ENCODE data around the gene RNU6-9. TPM values are rescaled to one million over a fixed set of nuclear protein-coding genes. Genes with fewer than 3 reads are reported as not detected.
"Not testable (repeated sequence)": the region's sequence is repeated elsewhere in the genome, so short reads cannot be mapped to it uniquely, and the experiment has no call there.

Gene RNU6-9
- not detected for total RNA-seq

- CTCF ChIA-PET: interaction anchor here (0.6 to 1.1 kb wide), 5 partner anchors 13 to 255 kb away, joined by 3 to 5 read pairs (median 3); partner anchors contain the start of gene WDR18
- intact Hi-C loops (cut with micrococcal nuclease): loop anchor here (1.0 kb wide), 2 partner anchors 16 to 20 kb away; partner anchors contain the start of gene R3HDM4
- Mint-ChIP-seq H3K4me1 (ENCODE audit: low read depth) (peaks cover 14% of the 10 kb centered on the region), H3K27ac (peak within 1 kb of the TSS; percentile 98), H3K36me3 (ENCODE audit: low read depth) (peaks cover 15% of the 10 kb centered on the region), H3K27me3 (ENCODE audit: low read depth) (no peaks in the 10 kb centered on the region), H3K9me3 (no peaks in the 10 kb centered on the region), H3K4me3 (peak within 1 kb of the TSS; percentile 82)
- peak; percentile 94 for DNase-seq
Measured at GRCh38 chr19:892894-893689, at the start of gene RNU6-9, which contains the start of gene MED16. TSS of gene RNU6-9 (plus strand) at chr19:893484. TSS of gene MED16 (minus strand) at chr19:893187. CDS start at chr19:891131, 2,056 bp downstream.

GRCh38 chr19:843836-844545, 49.3 kb upstream of the RNU6-9 start:
- no peaks in the 10 kb centered on the region for H3K36me3 Mint-ChIP-seq (ENCODE audit: low read depth)
- intact Hi-C loops (cut with micrococcal nuclease): no loop called here
- H3K4me1 Mint-ChIP-seq (ENCODE audit: low read depth): peaks cover 4% of the 10 kb centered on the region
- H3K9me3 Mint-ChIP-seq: no peaks in the 10 kb centered on the region
- CTCF ChIA-PET: no interaction called here
- peaks cover 47% of the 10 kb centered on the region for H3K27me3 Mint-ChIP-seq (ENCODE audit: low read depth)
- no peak overlapping the region for H3K27ac Mint-ChIP-seq
- no peak for DNase-seq
- H3K4me3 Mint-ChIP-seq: no peak overlapping the region

- Mint-ChIP-seq H3K27ac (no peak overlapping the region), H3K27me3 (ENCODE audit: low read depth) (peaks cover 50% of the 10 kb centered on the region), H3K4me1 (ENCODE audit: low read depth) (peaks cover 4% of the 10 kb centered on the region), H3K36me3 (ENCODE audit: low read depth) (no peaks in the 10 kb centered on the region), H3K9me3 (no peaks in the 10 kb centered on the region), H3K4me3 (no peak overlapping the region)
- CTCF ChIA-PET: interaction anchor here (0.7 kb wide), 1 partner anchor 79 kb away, joined by 3 read pairs; no protein-coding TSS in a partner anchor
- no peak for DNase-seq
- intact Hi-C loops (cut with micrococcal nuclease): no loop called here
Measured at GRCh38 chr19:844546-844971, 48.7 kb upstream of the RNU6-9 start.

- H3K4me3 Mint-ChIP-seq: no peak overlapping the region
- CTCF ChIA-PET: no interaction called here
- no peaks in the 10 kb centered on the region for H3K36me3 Mint-ChIP-seq (ENCODE audit: low read depth)
- no peak for DNase-seq
- peaks cover 58% of the 10 kb centered on the region for H3K27me3 Mint-ChIP-seq (ENCODE audit: low read depth)
- no peaks in the 10 kb centered on the region for H3K9me3 Mint-ChIP-seq
- peaks cover 4% of the 10 kb centered on the region for H3K4me1 Mint-ChIP-seq (ENCODE audit: low read depth)
- no peak overlapping the region for H3K27ac Mint-ChIP-seq
- intact Hi-C loops (cut with micrococcal nuclease): no loop called here
Measured at GRCh38 chr19:845707-846521, 47.4 kb upstream of the RNU6-9 start.

GRCh38 chr19:848386-848921, 44.8 kb upstream of the RNU6-9 start:
- H3K9me3 Mint-ChIP-seq: no peaks in the 10 kb centered on the region
- intact Hi-C loops (cut with micrococcal nuclease): no loop called here
- peaks cover 4% of the 10 kb centered on the region for H3K4me1 Mint-ChIP-seq (ENCODE audit: low read depth)
- H3K27ac Mint-ChIP-seq: no peak overlapping the region
- peaks cover 50% of the 10 kb centered on the region for H3K27me3 Mint-ChIP-seq (ENCODE audit: low read depth)
- DNase-seq: no peak
- CTCF ChIA-PET: interaction anchor here (0.6 to 0.8 kb wide), 2 partner anchors 9 to 250 kb away, joined by 3 read pairs; no protein-coding TSS in a partner anchor
- no peaks in the 10 kb centered on the region for H3K36me3 Mint-ChIP-seq (ENCODE audit: low read depth)
- H3K4me3 Mint-ChIP-seq: no peak overlapping the region

- H3K4me3 Mint-ChIP-seq; H3K9me3 Mint-ChIP-seq; H3K4me1 Mint-ChIP-seq (ENCODE audit: low read depth); H3K36me3 Mint-ChIP-seq (ENCODE audit: low read depth); intact Hi-C loops (cut with micrococcal nuclease); H3K27ac Mint-ChIP-seq; DNase-seq: not testable (repeated sequence)
- H3K27me3 Mint-ChIP-seq (ENCODE audit: low read depth): peaks cover 47% of the 10 kb centered on the region
- CTCF ChIA-PET: interaction anchor here (0.6 to 0.8 kb wide), 3 partner anchors 10 to 262 kb away, joined by 3 to 6 read pairs (median 4); no protein-coding TSS in a partner anchor
Measured at GRCh38 chr19:849195-849594, 44.1 kb upstream of the RNU6-9 start.

- Mint-ChIP-seq H3K4me1 (ENCODE audit: low read depth) (no peaks in the 10 kb centered on the region), H3K27ac (no peak overlapping the region), H3K9me3 (no peaks in the 10 kb centered on the region), H3K4me3 (no peak overlapping the region), H3K27me3 (ENCODE audit: low read depth) (peaks cover 38% of the 10 kb centered on the region), H3K36me3 (ENCODE audit: low read depth) (no peaks in the 10 kb centered on the region)
- intact Hi-C loops (cut with micrococcal nuclease): no loop called here
- CTCF ChIA-PET: interaction anchor here (0.8 kb wide), 1 partner anchor 13 kb away, joined by 3 read pairs; no protein-coding TSS in a partner anchor
- no peak for DNase-seq
Measured at GRCh38 chr19:850221-850978, 42.9 kb upstream of the RNU6-9 start.

- no peaks in the 10 kb centered on the region for H3K36me3 Mint-ChIP-seq (ENCODE audit: low read depth)
- no peak for DNase-seq
- H3K4me1 Mint-ChIP-seq (ENCODE audit: low read depth): no peaks in the 10 kb centered on the region
- CTCF ChIA-PET: interaction anchor here (0.8 kb wide), 1 partner anchor 13 kb away, joined by 3 read pairs; no protein-coding TSS in a partner anchor
- no peaks in the 10 kb centered on the region for H3K9me3 Mint-ChIP-seq
- H3K27ac Mint-ChIP-seq: no peak overlapping the region
- intact Hi-C loops (cut with micrococcal nuclease): no loop called here
- no peak overlapping the region for H3K4me3 Mint-ChIP-seq
- peaks cover 34% of the 10 kb centered on the region for H3K27me3 Mint-ChIP-seq (ENCODE audit: low read depth)
Measured at GRCh38 chr19:850979-851335, 42.3 kb upstream of the RNU6-9 start.

- Mint-ChIP-seq H3K9me3 (no peaks in the 10 kb centered on the region), H3K4me3 (no peak within 1 kb of the TSS), H3K27ac (no peak within 1 kb of the TSS), H3K27me3 (ENCODE audit: low read depth) (peaks cover 24% of the 10 kb centered on the region), H3K4me1 (ENCODE audit: low read depth) (no peaks in the 10 kb centered on the region), H3K36me3 (ENCODE audit: low read depth) (no peaks in the 10 kb centered on the region)
- CTCF ChIA-PET: no interaction called here
- intact Hi-C loops (cut with micrococcal nuclease): no loop called here
- no peak for DNase-seq
Measured at GRCh38 chr19:852136-853013, 40.9 kb upstream of the RNU6-9 start, which contains the start of gene ELANE. TSS of gene ELANE (plus strand) at chr19:852303. CDS start at chr19:852329, 26 bp downstream.

- intact Hi-C loops (cut with micrococcal nuclease): no loop called here
- no peaks in the 10 kb centered on the region for H3K4me1 Mint-ChIP-seq (ENCODE audit: low read depth)
- CTCF ChIA-PET: no interaction called here
Measured at GRCh38 chr19:853014-853585, 40.2 kb upstream of the RNU6-9 start.

More at GRCh38 chr19:853014-853585, 40.2 kb upstream of the RNU6-9 start:
- no peaks in the 10 kb centered on the region for H3K36me3 Mint-ChIP-seq (ENCODE audit: low read depth)
- no peak overlapping the region for H3K27ac Mint-ChIP-seq
- H3K4me3 Mint-ChIP-seq: no peak overlapping the region
- H3K9me3 Mint-ChIP-seq: no peaks in the 10 kb centered on the region
- H3K27me3 Mint-ChIP-seq (ENCODE audit: low read depth): peaks cover 21% of the 10 kb centered on the region
- DNase-seq: no peak

Measured in activated naive CD4-positive, alpha-beta T cell treated with anti-CD3 and anti-CD28 coated beads for 36 hours (primary cell).